NCI-H526 treated with DMSO at 0.1 percent for 48 hours (cell line): ENCODE measurements around the gene NEURL1.

ENCODE experiments used
- DNase-seq: peaks from one replicate; lab custom pipeline; 2025; lab: John Stamatoyannopoulos, UW

Gene NEURL1, protein sequence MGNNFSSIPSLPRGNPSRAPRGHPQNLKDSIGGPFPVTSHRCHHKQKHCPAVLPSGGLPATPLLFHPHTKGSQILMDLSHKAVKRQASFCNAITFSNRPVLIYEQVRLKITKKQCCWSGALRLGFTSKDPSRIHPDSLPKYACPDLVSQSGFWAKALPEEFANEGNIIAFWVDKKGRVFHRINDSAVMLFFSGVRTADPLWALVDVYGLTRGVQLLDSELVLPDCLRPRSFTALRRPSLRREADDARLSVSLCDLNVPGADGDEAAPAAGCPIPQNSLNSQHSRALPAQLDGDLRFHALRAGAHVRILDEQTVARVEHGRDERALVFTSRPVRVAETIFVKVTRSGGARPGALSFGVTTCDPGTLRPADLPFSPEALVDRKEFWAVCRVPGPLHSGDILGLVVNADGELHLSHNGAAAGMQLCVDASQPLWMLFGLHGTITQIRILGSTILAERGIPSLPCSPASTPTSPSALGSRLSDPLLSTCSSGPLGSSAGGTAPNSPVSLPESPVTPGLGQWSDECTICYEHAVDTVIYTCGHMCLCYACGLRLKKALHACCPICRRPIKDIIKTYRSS

DNA sequence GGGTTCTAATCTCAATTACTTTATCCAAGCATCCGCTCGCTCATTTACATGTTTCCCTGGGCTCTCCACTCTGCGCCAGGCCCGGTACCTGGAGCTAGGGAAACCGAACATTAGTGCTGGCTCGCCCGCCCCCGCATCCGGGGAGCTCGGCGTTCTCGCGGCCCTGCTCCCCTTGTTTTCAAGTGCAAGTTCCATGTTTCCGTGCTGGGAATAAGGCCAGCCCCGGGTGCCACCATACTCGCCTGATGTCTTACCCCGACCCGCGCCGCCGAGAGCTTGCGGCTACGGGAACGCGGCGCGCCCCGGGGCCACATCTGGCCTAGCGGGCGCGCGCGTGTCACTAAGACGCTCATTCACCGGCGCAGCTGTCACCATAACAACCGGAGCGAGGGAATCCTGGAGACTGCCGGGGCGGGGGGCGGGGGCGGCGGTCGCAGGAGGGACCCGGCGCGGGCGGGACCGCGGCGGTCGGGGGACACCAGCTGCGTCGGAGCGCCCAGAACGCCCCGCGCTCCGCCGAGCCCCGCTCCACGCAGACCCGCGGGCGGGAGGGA is at the start of gene NEURL1:
NEURL1 (plus strand) TSS at position 344 of the 554 bp plus-strand sequence. CDS start 683 bp downstream, outside the sequence.
- DNase-seq, result no peak

DNA sequence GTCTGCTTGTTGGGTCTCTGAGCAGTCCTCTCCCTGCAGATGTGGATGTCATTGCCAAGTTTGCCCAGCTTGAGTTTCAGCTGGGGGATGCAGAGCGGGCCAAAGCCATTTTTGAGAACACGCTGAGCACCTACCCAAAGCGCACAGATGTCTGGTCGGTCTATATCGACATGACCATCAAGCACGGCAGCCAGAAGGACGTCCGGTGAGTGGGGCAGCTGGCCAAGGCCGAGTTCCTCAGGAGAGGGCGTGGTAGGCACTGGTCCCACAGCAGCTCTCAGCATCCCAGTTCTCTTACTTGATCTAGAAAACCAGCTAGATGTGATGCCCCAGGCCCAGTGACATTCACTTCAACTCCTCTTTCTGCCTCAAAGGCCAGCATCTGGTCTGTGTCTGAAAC is 49.0 kb upstream of the NEURL1 start:
- no peak for DNase-seq

GRCh38 chr10:103445366-103445765 is 48.1 kb upstream of the NEURL1 start:
- DNase-seq, result no peak

GRCh38 chr10:103445767-103446567 is 47.5 kb upstream of the NEURL1 start:
- DNase-seq, result no peak

DNA sequence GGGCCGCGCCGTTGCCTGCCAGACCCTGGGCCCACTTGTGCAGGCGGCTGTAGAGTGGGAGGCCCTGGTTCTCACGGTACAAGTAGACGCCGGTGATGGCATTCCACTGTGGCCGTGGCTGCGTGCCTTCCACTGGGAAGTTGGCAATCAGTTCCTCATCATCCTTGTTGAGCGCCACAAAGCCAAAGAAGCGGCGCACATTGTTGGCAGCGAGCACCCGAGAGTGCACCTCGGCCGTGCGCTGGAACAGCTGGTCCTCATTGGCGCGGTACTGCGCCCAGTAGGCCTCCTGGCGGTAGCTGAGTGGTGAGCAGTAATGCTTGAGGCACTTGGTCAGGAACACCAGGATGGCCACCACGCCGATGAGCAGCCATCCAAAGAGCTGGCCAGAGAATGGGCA is 46.3 kb upstream of the NEURL1 start:
- no peak for DNase-seq

DNA sequence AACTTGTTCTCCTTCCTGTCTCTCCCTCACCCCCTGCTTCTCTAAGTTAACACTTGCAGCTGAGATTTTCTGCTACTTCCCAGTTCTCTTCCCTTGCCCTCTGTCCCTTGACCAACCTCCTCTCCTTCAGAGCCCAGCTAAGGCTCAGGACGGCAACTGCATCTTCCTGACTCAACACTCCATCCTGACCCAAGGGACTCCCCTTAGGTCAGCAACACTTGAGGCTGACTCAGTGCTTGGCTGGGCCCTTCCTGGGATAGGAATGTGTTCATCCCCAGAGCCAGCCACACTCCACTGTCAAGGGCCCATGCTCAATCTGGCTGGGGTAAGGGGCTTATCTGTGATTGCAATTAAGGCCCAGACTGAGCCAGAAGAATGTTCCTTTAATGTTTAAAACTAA is 44.8 kb upstream of the NEURL1 start:
- no peak for DNase-seq

DNA sequence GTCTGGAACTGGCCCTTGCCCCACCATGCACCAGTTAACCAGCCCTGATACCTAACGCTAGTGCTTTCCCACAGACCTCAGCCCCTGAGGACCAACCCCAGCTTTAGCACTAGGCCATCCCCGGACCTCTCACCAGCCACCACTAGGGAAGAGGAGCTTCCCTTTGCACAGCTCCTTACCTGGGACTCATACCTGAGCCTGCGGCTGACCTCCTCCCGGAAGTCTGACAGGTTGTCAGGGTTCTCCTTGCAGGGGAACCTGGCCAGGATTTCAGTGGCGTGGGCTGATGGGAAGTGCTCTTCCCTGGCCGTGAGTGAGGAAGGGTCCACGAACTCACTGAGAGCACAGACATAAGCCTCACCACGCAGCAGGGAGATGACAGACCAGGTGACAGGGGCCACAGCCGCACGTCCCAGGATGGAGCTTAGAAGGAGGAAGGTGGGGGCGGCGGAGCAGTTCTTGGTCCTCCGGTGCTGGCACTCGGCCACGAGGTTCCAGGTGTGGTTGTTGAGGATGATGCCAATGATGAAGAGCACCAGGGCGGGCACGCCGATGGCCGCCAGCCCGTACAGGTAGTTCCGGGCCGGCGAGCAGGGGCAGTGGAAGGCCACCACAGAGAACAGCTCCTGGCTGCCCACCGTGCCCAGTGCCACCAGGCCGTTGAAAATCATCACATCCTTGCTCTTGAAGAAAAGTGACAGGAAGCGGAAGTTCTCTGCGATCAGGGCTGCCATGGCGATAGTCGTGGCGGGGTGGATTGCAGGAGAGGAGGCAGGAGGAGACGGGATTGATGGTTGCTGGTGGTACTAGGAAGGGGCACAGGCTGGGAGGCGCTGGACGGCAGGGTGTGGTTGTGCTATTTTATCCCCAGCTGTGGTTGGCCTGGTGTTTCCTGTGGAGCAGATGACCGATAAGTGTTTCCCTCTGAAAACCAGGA is 44.0 kb upstream of the NEURL1 start:
- no peak for DNase-seq

GRCh38 chr10:103450201-103450695 is 43.3 kb upstream of the NEURL1 start:
- no peak for DNase-seq

DNA sequence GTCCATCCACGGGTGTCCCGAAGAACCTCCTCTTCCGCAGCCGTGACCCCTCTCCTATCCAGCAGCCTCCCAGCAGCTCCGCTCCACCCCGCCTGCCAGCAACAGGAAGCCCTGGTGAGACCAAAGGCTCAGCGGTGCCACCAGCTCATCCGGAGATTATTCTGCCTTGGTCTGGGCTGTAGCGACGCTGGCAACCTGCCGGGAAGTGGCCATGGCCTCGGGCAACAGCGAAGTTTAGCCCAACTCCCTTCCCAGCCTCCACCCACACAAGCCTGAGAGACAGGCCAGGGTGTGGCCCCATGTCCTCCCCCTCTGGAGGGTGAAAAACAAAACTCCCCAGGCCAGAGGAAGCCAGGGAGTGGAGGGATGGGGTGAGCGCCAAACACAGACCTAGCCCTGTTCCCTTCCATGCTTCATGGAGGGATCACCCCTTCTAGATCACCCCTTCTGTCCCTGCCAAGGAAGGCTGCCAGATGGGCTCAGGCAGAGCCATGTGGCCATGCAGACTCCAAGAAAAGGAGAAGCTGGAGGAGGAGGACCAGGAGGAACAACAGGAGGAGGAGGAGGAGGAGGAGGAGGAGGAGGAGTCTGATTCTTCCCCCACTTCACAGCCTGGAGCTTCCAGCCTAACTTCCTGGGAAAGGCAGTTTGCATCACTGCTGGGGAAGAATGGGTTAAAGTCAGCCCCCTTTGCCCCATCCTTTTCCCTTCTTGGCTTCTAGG is 42.3 kb upstream of the NEURL1 start:
- no peak for DNase-seq

DNA sequence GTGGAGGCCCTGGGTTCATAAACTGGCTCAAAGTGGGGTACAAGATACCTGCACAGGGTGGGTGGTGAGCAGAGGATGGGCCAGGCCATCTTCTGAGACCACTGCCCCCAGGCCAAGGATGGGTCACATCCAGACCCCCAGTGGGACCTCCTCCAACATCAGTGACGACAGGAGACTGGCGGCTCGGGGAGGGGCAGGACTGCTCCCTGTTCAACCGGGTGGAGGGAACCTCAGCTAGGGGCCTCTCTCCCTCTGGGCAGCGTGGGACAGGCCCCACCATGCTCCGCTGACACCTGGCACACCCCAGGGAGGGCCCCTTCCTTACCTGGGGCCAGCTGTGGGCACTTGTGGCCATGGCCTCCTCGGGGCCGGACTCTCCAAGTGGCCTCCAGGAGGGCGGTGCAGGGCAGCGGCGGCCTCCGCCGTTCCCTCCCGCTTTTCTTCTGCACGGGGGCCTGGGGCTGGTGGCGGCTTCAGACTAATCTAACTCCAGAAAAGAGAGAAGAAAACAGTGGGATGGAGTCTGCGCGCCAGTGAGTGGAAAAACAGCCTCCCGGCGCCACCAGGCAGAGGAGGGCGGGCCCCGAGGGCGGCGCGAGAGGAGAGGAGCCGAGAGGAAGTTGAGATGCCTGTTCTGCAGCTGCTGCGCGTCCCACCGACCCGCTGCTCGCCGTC is 41.5 kb upstream of the NEURL1 start, which contains the start of gene CALHM2:
CALHM2 (minus strand) TSS at position 540 of the 675 bp plus-strand sequence. CDS start 2,429 bp downstream, outside the sequence.
- DNase-seq, result peak; percentile 39

DNA sequence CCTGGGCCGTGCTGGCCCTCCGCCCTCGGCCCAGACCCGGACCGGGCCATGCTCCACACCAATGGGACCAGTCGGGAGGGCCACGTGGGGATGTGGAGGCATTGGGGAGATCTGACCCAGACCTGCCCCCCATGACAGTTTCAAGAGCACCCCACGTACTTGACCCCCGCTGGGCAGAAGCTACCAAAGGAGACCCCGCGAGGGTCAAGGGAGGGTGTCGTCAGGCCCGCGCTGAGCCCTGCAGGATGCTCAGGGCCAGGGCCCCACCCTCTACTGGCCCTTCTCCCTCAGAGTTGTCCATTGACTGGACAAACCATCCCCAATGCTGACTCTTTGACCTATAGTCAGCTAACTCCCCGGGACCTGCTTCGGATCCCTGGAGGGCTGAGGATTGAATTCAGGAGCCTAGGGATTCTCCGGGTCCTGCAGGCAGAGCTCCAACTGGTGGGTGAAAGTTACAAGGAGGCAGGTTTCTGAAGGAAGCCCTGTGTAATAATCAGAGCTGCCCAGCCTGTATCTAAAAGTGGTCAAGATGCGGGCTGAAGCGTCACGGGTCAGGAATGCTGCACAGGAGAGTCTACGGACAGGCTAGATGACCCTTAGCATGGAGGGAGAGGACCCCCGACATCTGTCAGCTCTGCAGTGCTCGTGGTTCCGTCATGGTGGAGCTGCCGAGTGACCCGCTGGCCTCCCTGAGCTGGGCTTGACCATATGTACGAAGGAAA is 40.8 kb upstream of the NEURL1 start:
- no peak for DNase-seq

DNA sequence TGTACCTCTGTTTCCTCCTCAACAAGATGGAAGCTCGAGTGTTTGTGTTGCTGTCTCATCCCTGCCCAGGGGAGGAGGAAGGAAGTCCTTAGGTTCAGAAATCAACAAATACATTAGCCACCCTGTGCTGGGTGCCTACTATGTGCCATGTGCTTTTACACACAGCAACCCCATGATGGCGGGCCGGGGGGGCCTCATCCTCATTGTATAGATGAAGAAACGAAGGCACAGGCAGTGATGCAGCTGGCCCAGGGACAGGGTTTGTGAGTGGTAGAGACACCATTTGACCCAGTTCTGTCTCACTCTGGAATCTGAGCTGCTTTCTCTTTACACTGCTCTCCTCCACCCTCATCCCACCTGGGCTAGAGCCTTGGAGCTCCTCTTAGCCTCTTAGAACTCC is 39.5 kb upstream of the NEURL1 start:
- DNase-seq, result no peak

DNA sequence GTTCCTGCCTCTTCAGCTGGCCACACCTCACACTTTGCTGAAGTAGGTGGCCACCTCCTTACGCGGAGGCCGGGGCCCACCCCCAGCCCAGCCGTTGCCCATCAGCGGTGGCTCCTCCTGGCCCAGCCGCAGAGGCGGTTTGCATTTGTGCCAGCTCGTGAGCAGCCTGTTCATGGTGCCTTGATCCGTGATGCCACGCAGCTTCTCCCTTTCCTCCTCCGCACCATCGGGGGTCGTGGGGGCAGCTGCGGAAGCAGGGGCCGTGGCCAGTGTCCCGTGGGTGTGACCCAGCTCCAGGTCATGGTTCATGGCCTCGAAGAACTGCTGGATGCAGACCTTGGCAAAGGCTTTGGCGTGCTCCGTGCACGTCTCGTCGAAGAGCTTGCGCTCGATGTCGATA is 38.3 kb upstream of the NEURL1 start:
- no peak for DNase-seq

- no peak for DNase-seq
Observed at GRCh38 chr10:103456074-103456660, 37.3 kb upstream of the NEURL1 start.

DNA sequence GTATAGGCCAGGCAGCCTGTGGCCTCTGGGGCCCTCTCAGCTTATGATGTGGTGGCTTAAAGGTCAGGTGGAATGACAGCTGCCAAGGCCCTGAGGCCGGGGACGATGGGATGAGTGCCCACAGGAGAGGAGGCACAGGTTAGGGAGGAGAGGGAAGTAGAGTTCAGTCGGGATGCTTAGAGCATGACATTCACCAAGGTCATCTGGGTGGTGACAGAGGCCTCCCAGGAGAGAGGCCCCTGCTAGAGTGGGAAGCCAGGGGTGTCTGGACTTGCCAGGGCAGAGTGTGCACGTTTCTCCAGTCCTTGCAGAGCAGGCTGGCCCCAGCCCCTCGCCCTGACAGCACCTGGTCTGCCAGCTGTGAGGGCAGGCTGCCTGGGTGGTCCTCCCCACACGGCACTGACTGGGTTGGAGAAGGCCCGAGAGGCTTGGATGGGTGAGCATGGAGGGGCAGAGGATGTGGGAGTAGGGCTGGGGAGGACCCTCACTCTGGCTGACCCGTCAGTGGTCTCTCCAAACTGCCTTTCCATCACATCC is 36.3 kb upstream of the NEURL1 start:
- no peak for DNase-seq

GRCh38 chr10:103457896-103458583 is 35.5 kb upstream of the NEURL1 start:
- no peak for DNase-seq

- peak; percentile 16 for DNase-seq
Observed at GRCh38 chr10:103458720-103459119, 34.8 kb upstream of the NEURL1 start, which contains the start of gene CALHM1. Gene CALHM1, minus strand, starts transcription at chr10:103458900. Its CDS starts 149 bp downstream, at chr10:103458751.

GRCh38 chr10:103459615-103460014 is 33.9 kb upstream of the NEURL1 start:
- DNase-seq, result no peak
